K562 (cell line): ENCODE measurements around the gene SOWAHD. TPM values are rescaled to one million over a fixed set of nuclear protein-coding genes. Genes with fewer than 3 reads are reported as not detected.
A peak's percentile ranks its signal among the peaks of the same experiment; 100 is the strongest.

Experiments used
- ATAC-seq: fragments of 200-7000 bp; cut with Tn5 transposase; 3 replicates; pipeline ENCODE4 v1.9.1; 2020; ENCODE audit warnings: moderate library complexity
- BruUV-seq: library from RNA; stranded (reverse); fragments of 400-500 nt; replicated peaks from 2 replicates; lab custom pipeline; 2021; lab: Mats Ljungman, UMichigan
- CTCF ChIA-PET: fragments of 300-600 bp; formaldehyde crosslinking; extraction: SDS; loops from one replicate; lab custom pipeline; 2021; ENCODE audit warnings: low intra/inter-chr PET ratio; lab: Yijun Ruan, JAX
- POLR2A ChIA-PET: fragments of 300-600, 350-650 bp; sonication (Branson Sonifier 250); formaldehyde crosslinking; extraction: SDS; loops from one replicate; lab custom pipeline; 2021; ENCODE audit warnings: antibody characterized with exemption, inconsistent platforms; lab: Yijun Ruan, JAX
- DNase-seq, 4 experiments: peaks; one replicate each; pipeline versions ENCODE4 v3.0.0 to v3.0.0-alpha.2; 2011 to 2018; ENCODE audit warnings: low spot score in 3 of 4, mixed read lengths in 3 of 4; ENCODE audit errors: extremely low read depth in 1 of 4
- FAIRE-seq: peaks from 2 replicates; lab custom pipeline; 2011; peaks lifted over from hg19 to GRCh38; lab: Jason Lieb, UNC
- H2AFZ ChIP-seq: 2 replicates; pipeline ENCODE4 v1.6.0; 2011; ENCODE audit warnings: low read depth, low read length, control low read depth, inconsistent platforms
- H3K27ac ChIP-seq: fragments of 200-600 bp; 3 replicates; pipeline ENCODE4 v1.8.0; 2011; ENCODE audit warnings: low read depth, mild to moderate bottlenecking, control low read depth, inconsistent platforms, low read length, moderate library complexity, mixed read lengths; ENCODE audit errors: extremely low read depth
- H3K27me3 ChIP-seq, 2 experiments: fragments of 300-600 bp in 1 of 2; 2 replicates in 1 of 2; 3 replicates in 1 of 2; pipeline versions ENCODE4 v1.6.0 to v1.8.0; 2011; ENCODE audit warnings: inconsistent platforms in 2 of 2, low read length in 2 of 2, mild to moderate bottlenecking in 1 of 2, mixed read lengths in 1 of 2, moderate library complexity in 1 of 2; ENCODE audit not compliant: control insufficient read depth in 2 of 2, insufficient read depth in 2 of 2
- H3K36me3 ChIP-seq: fragments of 300-600 bp; 3 replicates; pipeline ENCODE4 v1.8.0; 2011; ENCODE audit warnings: mild to moderate bottlenecking, low read length, inconsistent platforms; ENCODE audit not compliant: control insufficient read depth, insufficient read depth
- H3K4me1 ChIP-seq, 2 experiments: fragments of 200-600 bp in 1 of 2; replicated peaks in 1 of 2; 2 replicates in 1 of 2; 3 replicates in 1 of 2; pipeline versions ENCODE4 v1.5.1 to v1.8.0; 2011; ENCODE audit warnings: inconsistent platforms in 2 of 2, low read length in 2 of 2, mild to moderate bottlenecking in 1 of 2, mixed read lengths in 1 of 2, moderate library complexity in 1 of 2; ENCODE audit not compliant: control insufficient read depth in 2 of 2, insufficient read depth in 2 of 2
- H3K4me2 ChIP-seq: 2 replicates; pipeline ENCODE4 v1.6.1; 2011; ENCODE audit warnings: low read length, control low read depth, inconsistent platforms, mixed read lengths; ENCODE audit not compliant: insufficient read depth
- H3K4me3 ChIP-seq: fragments of 200-600 bp; sonication (generic), shearing (Covaris generic); 2 replicates; pipeline ENCODE4 v1.5.1; 2016; ENCODE audit warnings: control low read depth, inconsistent platforms
- H3K79me2 ChIP-seq: fragments of 200-600 bp; 3 replicates; pipeline ENCODE4 v1.8.0; 2011; ENCODE audit warnings: low read length, inconsistent platforms; ENCODE audit not compliant: control insufficient read depth, insufficient read depth
- H3K9ac ChIP-seq, 2 experiments: 2 replicates each; pipeline versions ENCODE4 v1.6.0 to v1.6.1; 2011; ENCODE audit warnings: low read depth in 2 of 2, low read length in 2 of 2, control low read depth in 1 of 2, inconsistent platforms in 1 of 2, mild to moderate bottlenecking in 1 of 2, mixed read lengths in 1 of 2; ENCODE audit not compliant: insufficient read depth in 1 of 2
- H3K9me1 ChIP-seq: one replicate; pipeline ENCODE4 v1.6.0; 2011; ENCODE audit warnings: inconsistent platforms, mild to moderate bottlenecking, low read length, moderate library complexity; ENCODE audit not compliant: control insufficient read depth, insufficient read depth
- H3K9me3 ChIP-seq: replicated peaks from 2 replicates; pipeline ENCODE4 v1.5.1; 2011; ENCODE audit warnings: low read depth, low read length, inconsistent platforms; ENCODE audit not compliant: control insufficient read depth, insufficient read depth
- H4K20me1 ChIP-seq: replicated peaks from 2 replicates; pipeline ENCODE4 v1.6.1; 2011; ENCODE audit warnings: low read length, inconsistent platforms, mixed read lengths; ENCODE audit not compliant: control insufficient read depth, insufficient read depth
- CEBPB ChIP-seq: fragments of 450-650 bp; IDR thresholded peaks from 2 replicates; pipeline ENCODE4 v1.6.1; 2016; ENCODE audit warnings: missing genetic modification characterization, missing compliant biosample characterization
- CEBPG ChIP-seq, 3 experiments: fragments of 200-800 bp in 1 of 3; sonication (Bioruptor generic) in 1 of 3; sonication (generic) in 1 of 3; formaldehyde crosslinking in 1 of 3; IDR thresholded peaks in 2 of 3; conservative IDR thresholded peaks in 1 of 3; 2 replicates each; pipeline versions ENCODE4 v1.6.1 to v1.8.0; 2016 to 2022; ENCODE audit warnings: missing compliant biosample characterization in 2 of 3, missing genetic modification characterization in 2 of 3, mild to moderate bottlenecking in 1 of 3, missing genetic modification reagents in 1 of 3
- FOXJ2 ChIP-seq: fragments of 200-800 bp; sonication (Bioruptor generic); IDR thresholded peaks from 2 replicates; pipeline ENCODE4 v1.6.1; 2016; ENCODE audit warnings: missing genetic modification characterization, missing compliant biosample characterization
- WGBS: fragments of 100-300 bp; shearing (Covaris generic); methylation state at CpG from one replicate; pipeline ENCODE4 v1.1.6; 2016; ENCODE audit warnings: low coverage, mixed read lengths; ENCODE audit not compliant: insufficient coverage; ENCODE audit errors: missing lambda C conversion rate; 5-methylcytosine and 5-hydroxymethylcytosine counted together
- in situ Hi-C: fragments of 300-500 bp; cut with MboI; formaldehyde crosslinking; loops from 4 replicates; pipeline ENCODE4 v1.15.0; 2018; ENCODE audit warnings: inconsistent platforms, mixed read lengths
- intact Hi-C: fragments of 100-400 bp; cut with micrococcal nuclease; formaldehyde crosslinking; loops from 2 replicates; pipeline ENCODE4 v1.14.2; 2022
- polyA plus RNA-seq, 8 experiments: library from polyadenylated mRNA; depleted of rRNA in 4 of 8; stranded (reverse) in 5 of 8; unstranded in 3 of 8; fragments of >200 nt; fragmentation: Nextera tagmentation in 2 of 8; fragmentation: Illumina TruSeq in 1 of 8; extraction: Ambion mirVana in 2 of 8; extraction: Trizol in 1 of 8; gene quantifications; 2 replicates each; pipeline versions ENCODE4 v1.2.1 to v1.2.3, GENCODE V29; 2011 to 2014; ENCODE audit warnings: inconsistent platforms in 1 of 8, missing spikeins in 1 of 8
- total RNA-seq, 7 experiments: library from RNA; depleted of rRNA in 6 of 7; stranded (reverse); fragments of >200 nt in 6 of 7; fragmentation: Illumina TruSeq in 2 of 7; extraction: Trizol in 2 of 7; gene quantifications; 2 replicates each; pipeline versions ENCODE4 v1.2.1 to v1.2.3, GENCODE V29; 2011 to 2021; ENCODE audit warnings: low replicate concordance in 1 of 7
- TF ChIP-seq, protein P1 (sequence below): fragments of 450-650 bp; IDR thresholded peaks from 2 replicates; pipeline ENCODE4 v1.6.1; 2018; ENCODE audit not compliant: partially characterized antibody
- TF ChIP-seq, protein P2 (sequence below), 2 experiments: fragments of 450-650 bp in 1 of 2; sonication (generic) in 1 of 2; formaldehyde crosslinking in 1 of 2; IDR thresholded peaks in 1 of 2; conservative IDR thresholded peaks in 1 of 2; 2 replicates each; pipeline versions ENCODE4 v1.6.1 to v1.8.1; 2016 to 2023; ENCODE audit warnings: mild to moderate bottlenecking in 2 of 2, moderate library complexity in 2 of 2, inconsistent platforms in 1 of 2, missing genetic modification reagents in 1 of 2
- TF ChIP-seq, protein P3 (sequence below): fragments of 450-650 bp; IDR thresholded peaks from 2 replicates; pipeline ENCODE4 v1.6.1; 2016; ENCODE audit warnings: missing biosample characterization, missing genetic modification characterization

SOWAHD gene
- total and polyA plus RNA-seq, 9 of the 15 experiments (the other 6 are each of a cell fraction or from before 2014, with no cell fraction given), result 0.13 to 0.29 TPM; not detected in 7

DNA sequence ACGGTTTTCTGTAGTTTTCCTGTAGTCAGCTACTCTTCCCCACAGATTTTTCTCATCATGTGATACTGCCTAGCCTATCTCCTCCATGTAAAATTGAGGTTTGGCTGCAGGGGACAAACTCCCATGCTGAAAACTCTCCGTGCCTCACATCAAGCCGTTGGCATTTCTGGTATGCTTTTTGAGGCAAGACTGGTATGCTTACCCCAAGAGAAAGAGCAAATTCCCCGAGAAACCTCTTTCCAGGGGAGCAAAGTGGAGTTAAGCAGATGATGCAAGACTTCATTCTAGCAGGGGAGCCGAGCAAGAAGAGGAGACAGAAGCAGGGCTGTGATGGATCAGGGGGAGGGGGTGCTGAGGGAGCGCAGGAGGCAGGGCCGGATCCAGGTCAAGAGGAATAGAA lies 4.8 kb downstream of the SOWAHD start:
- no peak for FAIRE-seq
- CTCF ChIA-PET, result no interaction called here

More for the DNA sequence above, 4.8 kb downstream of the SOWAHD start:
- DNase-seq (no peak), ATAC-seq (peak; percentile 18; the same call in 2 of the 3 replicates)
- Histone ChIP-seq H3K9me3 (no peaks in the 10 kb centered on the region), H4K20me1 (no peaks in the 10 kb centered on the region), H3K36me3 (no peaks in the 10 kb centered on the region), H3K79me2 (no peaks in the 10 kb centered on the region), H3K9ac (no peak overlapping the region), H3K4me1 (peaks cover 0 to 17% of the 10 kb centered on the region in 2 experiments; a peak in 3 of 5 replicates), H3K4me3 (no peak overlapping the region), H3K27me3 (no peaks in the 10 kb centered on the region), H3K4me2 (no peak overlapping the region), H2AFZ (no peak overlapping the region), H3K27ac (no peak overlapping the region)
- intact Hi-C loops, result no loop called here
- BruUV-seq, result no TSS peak
- in situ Hi-C loops, result loop anchor here (10.0 kb wide), 1 partner anchor 248 kb away; no protein-coding TSS in a partner anchor
- 0% methylated on average over 6 of the region's 7 CpGs for WGBS
- POLR2A ChIA-PET, result interaction anchor here (0.6 kb wide), 1 partner anchor 114 kb away, joined by 3 read pairs; no protein-coding TSS in a partner anchor
- TF ChIP-seq CEBPB (tag) (peak; percentile 53), CEBPG (CRISPR knock-in tag; IDR thresholded peaks at IDR 0.05) (peak; percentile 50; the same call in 1 of the 2 replicates), CEBPG (tag; conservative IDR thresholded peaks at IDR 0.05 in 1 of 2, IDR thresholded peaks at IDR 0.05 in 1 of 2) (peak; percentile 16 to 48; a peak in 3 of 4 replicates), FOXJ2 (tag) (no peak)
- TF ChIP-seq, protein P1, sequence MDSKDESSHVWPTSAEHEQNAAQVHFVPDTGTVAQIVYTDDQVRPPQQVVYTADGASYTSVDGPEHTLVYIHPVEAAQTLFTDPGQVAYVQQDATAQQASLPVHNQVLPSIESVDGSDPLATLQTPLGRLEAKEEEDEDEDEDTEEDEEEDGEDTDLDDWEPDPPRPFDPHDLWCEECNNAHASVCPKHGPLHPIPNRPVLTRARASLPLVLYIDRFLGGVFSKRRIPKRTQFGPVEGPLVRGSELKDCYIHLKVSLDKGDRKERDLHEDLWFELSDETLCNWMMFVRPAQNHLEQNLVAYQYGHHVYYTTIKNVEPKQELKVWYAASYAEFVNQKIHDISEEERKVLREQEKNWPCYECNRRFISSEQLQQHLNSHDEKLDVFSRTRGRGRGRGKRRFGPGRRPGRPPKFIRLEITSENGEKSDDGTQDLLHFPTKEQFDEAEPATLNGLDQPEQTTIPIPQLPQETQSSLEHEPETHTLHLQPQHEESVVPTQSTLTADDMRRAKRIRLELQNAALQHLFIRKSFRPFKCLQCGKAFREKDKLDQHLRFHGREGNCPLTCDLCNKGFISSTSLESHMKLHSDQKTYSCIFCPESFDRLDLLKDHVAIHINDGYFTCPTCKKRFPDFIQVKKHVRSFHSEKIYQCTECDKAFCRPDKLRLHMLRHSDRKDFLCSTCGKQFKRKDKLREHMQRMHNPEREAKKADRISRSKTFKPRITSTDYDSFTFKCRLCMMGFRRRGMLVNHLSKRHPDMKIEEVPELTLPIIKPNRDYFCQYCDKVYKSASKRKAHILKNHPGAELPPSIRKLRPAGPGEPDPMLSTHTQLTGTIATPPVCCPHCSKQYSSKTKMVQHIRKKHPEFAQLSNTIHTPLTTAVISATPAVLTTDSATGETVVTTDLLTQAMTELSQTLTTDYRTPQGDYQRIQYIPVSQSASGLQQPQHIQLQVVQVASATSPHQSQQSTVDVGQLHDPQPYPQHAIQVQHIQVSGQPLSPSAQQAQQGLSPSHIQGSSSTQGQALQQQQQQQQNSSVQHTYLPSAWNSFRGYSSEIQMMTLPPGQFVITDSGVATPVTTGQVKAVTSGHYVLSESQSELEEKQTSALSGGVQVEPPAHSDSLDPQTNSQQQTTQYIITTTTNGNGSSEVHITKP, result no peak
- TF ChIP-seq, protein P2, sequence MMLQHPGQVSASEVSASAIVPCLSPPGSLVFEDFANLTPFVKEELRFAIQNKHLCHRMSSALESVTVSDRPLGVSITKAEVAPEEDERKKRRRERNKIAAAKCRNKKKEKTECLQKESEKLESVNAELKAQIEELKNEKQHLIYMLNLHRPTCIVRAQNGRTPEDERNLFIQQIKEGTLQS (IDR thresholded peaks at IDR 0.05), result peak; percentile 81
- TF ChIP-seq, protein P2 (CRISPR knock-in tag; conservative IDR thresholded peaks at IDR 0.05), result no peak
- TF ChIP-seq, protein P3, sequence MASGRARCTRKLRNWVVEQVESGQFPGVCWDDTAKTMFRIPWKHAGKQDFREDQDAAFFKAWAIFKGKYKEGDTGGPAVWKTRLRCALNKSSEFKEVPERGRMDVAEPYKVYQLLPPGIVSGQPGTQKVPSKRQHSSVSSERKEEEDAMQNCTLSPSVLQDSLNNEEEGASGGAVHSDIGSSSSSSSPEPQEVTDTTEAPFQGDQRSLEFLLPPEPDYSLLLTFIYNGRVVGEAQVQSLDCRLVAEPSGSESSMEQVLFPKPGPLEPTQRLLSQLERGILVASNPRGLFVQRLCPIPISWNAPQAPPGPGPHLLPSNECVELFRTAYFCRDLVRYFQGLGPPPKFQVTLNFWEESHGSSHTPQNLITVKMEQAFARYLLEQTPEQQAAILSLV, result 0 out of 2 replicates have a peak, but pooled peaks have one; percentile 10
- TF ChIP-seq, all 486 proteins: peak for 4
- no peaks in the 10 kb centered on the region for H3K9me1 ChIP-seq
